GM18873 (cell line): Measurements from ENCODE around the gene VEZT.
"Not testable (repeated sequence)": the region's sequence is repeated elsewhere in the genome, so short reads cannot be mapped to it uniquely, and the experiment has no call there.

Experiments
- ATAC-seq: cut with Tn5 transposase; IDR thresholded peaks from one replicate; pipeline ENCODE4 v1.9.1; 2021; ENCODE audit warnings: mild to moderate bottlenecking, moderate library complexity, moderate number of reproducible peaks; ENCODE audit not compliant: unreplicated experiment, low FRiP score

The VEZT gene, protein sequence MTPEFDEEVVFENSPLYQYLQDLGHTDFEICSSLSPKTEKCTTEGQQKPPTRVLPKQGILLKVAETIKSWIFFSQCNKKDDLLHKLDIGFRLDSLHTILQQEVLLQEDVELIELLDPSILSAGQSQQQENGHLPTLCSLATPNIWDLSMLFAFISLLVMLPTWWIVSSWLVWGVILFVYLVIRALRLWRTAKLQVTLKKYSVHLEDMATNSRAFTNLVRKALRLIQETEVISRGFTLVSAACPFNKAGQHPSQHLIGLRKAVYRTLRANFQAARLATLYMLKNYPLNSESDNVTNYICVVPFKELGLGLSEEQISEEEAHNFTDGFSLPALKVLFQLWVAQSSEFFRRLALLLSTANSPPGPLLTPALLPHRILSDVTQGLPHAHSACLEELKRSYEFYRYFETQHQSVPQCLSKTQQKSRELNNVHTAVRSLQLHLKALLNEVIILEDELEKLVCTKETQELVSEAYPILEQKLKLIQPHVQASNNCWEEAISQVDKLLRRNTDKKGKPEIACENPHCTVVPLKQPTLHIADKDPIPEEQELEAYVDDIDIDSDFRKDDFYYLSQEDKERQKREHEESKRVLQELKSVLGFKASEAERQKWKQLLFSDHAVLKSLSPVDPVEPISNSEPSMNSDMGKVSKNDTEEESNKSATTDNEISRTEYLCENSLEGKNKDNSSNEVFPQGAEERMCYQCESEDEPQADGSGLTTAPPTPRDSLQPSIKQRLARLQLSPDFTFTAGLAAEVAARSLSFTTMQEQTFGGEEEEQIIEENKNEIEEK

GRCh38 chr12:95217377-95218149 lies at the start of gene VEZT, which contains the start of gene FGD6:
Gene VEZT (plus strand): TSS chr12:95217807. CDS start chr12:95217851, 44 bp downstream.
Gene FGD6 (minus strand): TSS chr12:95217467. CDS start chr12:95217240, 227 bp downstream.
- ATAC-seq: peak; percentile 91

DNA sequence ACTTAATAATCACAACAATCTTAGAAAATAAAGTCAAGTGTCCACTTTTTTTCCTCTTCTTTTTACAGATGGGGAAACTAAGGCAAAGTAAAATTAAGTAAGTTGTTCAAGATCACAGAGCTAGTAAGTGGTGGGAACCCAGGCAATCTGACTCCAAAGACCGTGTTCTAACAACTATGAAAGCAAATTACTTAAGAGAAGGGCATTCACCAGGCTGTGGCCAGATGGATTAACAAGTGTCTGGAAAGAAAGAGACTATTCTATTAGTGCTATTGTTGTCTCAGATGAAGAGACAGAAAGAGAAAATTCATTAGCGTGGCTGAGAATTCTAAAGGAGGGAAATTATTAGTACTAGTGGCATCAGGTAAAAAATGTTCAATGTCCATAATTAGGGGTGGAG lies 48.9 kb upstream of the VEZT start:
- ATAC-seq: no peak

DNA sequence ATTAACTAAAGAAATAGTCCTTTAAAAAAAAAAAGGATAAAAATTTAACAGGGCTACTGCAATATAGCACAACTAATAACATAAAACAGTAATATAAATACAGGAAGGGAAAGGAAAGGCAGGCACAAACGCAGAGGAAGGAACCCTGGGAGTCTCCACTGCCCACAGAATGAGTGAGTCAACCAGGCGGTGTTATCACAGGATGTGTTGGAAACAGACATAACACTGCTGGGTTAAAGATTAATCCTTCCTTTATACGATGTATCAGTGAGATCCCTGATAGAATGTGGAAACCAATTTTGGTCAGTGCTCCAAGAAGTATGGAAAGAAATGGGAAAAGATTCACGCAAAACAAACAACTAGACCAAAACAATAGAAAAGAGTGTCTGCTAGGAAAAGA lies 48.2 kb upstream of the VEZT start:
- ATAC-seq: no peak

DNA sequence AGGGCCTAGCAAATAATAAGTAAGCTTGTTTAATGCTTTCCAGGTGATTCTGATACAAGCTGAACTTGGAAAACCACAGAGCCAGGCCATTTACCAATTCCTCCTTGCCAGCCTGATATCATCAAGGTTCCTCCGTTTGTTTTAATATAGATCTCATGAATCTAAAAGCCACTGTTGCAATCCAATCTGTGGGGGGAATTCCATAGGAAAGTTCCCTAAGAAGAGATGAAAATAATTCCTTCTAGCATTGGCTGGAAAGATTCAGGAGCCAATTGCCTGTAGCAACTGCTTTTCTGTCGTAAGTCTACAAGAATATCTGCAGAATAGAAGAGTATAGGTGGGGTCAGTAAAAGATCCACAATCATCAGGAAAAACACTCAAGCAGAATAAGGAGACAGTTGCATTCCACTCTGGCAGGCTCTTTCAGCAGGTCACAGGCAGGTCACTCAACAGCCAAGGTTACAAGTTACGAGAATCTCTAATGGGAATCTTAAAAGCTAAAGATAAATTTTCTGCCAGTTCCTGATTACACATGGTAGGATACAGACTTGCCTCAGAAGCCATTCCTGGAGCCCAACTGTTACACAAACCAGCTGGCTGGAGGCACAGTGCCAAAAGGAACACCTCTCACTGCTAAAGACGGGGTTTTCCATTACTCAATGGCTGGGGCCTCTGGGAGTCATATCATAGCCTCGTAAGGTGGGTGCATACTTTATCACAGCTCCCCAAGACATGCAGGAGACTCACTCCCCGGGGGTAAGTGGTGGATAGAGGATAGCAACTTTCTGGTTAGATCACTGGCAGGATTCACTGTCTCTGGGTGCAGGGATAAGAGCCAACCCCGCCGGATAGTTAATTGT lies 44.0 kb upstream of the VEZT start:
- no peak for ATAC-seq

- ATAC-seq: no peak
These were observed 40.3 kb upstream of the VEZT start for GRCh38 chr12:95177201-95177768.

DNA sequence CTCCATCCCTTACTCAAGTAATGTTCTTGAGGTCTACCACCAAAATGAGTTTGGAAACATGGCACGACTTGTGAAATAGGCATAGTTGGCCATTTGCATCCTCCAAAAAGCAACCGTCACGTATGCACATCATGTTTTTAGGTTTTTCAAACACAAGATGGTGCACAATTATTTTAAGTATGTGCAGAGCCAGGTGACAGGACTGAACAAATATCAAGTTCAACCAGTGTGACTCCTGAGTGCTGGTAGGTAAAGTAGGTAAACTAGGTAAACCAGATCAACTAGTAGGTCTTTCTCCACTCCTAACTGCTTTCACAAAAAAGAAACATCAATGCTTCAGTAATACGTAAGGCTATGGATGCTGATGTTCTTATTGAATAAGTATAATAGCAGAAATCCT lies 39.5 kb upstream of the VEZT start:
- no peak for ATAC-seq

- ATAC-seq: no peak
These were observed 38.6 kb upstream of the VEZT start for GRCh38 chr12:95179011-95179410.

GRCh38 chr12:95181103-95181502 lies 36.5 kb upstream of the VEZT start:
- ATAC-seq: no peak

DNA sequence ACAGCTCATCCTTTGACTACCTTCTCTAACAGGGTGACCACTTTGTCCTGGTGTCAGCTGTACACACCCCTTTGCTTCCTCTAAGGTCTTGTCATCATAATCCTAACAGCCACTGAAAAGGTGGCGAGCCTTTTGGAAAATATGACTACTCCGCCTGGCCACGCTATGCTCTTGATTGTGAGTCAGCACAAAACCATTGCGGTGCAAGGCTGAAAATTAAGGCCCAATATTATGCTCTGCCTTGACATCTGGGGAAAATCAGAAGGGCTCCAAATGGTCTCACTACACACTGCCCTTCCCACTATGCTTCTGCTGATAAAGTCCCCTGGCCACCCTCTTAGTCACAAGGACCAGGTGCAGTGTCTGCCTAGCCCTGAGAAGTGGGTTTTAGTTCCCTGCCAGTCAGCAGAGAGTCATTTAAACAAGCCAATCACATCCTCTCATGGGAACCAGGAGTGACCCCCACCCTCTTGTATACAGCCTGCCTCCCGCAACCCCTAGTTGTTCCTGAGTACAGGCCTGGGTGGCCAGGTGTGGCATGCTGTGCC lies 34.7 kb upstream of the VEZT start:
- ATAC-seq: no peak

DNA sequence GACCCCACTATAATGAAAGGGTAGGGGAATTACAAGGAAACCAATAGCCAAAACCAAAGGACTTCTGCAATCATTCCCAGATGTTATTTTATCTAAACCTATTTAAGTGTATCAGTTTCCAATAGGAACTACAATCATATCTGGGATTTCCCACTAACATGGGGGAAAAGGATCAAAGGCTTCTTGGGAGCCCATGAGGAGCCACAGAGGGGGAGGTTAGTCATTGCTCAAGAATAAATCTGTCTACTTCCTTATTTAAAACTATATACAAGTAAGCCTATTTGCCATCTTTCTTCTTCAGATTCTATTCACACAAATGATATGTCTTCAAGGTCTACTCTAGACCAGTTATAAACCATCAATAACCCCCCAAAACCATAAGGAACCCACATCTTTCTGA lies 33.5 kb upstream of the VEZT start:
- no peak for ATAC-seq

DNA sequence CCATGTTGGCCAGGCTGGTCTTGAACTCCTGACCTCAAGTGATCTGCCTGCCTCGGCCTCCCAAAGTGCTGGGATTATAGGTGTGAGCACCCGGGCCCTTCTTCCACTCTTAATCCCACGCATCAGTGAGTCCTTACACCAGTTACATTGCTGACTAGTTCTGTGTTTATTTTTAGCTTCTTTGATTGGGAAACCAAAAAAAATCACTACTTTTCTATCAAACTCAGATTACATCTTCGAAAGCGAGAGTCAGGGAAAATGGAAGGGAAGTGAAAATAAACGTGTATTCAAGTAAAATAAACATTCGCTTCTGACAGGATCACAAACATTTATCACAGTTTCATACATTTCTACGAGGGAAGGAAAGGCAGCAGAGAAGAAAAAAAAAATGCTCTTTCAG lies 32.5 kb upstream of the VEZT start:
- no peak for ATAC-seq

- ATAC-seq: no peak
These were observed 31.8 kb upstream of the VEZT start for GRCh38 chr12:95185854-95186253.

GRCh38 chr12:95187865-95188415 lies 29.7 kb upstream of the VEZT start:
- no peak for ATAC-seq

GRCh38 chr12:95191060-95191696 lies 26.4 kb upstream of the VEZT start:
- ATAC-seq: no peak

- no peak for ATAC-seq
These were observed 25.3 kb upstream of the VEZT start for GRCh38 chr12:95192271-95192670.

GRCh38 chr12:95193139-95193538 lies 24.5 kb upstream of the VEZT start:
- ATAC-seq: no peak

- no peak for ATAC-seq
These were observed 22.5 kb upstream of the VEZT start for GRCh38 chr12:95195122-95195521.

- not testable (repeated sequence) for ATAC-seq
These were observed 20.6 kb upstream of the VEZT start for GRCh38 chr12:95196875-95197569.
